Colonic mucosa (tissue), 4 donors: ENCODE measurements around the gene DDX23. TPM values are rescaled to one million over a fixed set of nuclear protein-coding genes. Genes with fewer than 3 reads are reported as not detected.

ENCODE experiments used
- DNase-seq: peaks from one replicate; pipeline ENCODE4 v3.0.0-alpha.2; 2020
- H3K27ac ChIP-seq: fragments of 200-600 bp; one replicate; pipeline ENCODE4 v1.8.0; 2021
- H3K27me3 ChIP-seq: fragments of 200-600 bp; one replicate; pipeline ENCODE4 v1.8.0; 2021
- H3K36me3 ChIP-seq: fragments of 200-600 bp; one replicate; pipeline ENCODE4 v1.8.0; 2021
- H3K4me1 ChIP-seq: fragments of 200-600 bp; one replicate; pipeline ENCODE4 v1.8.0; 2021; ENCODE audit warnings: mild to moderate bottlenecking
- H3K4me3 ChIP-seq: fragments of 200-600 bp; one replicate; pipeline ENCODE4 v1.8.0; 2021
- H3K9ac ChIP-seq, 2 donors: one replicate each; pipeline ENCODE4 v1.7.0; 2013; ENCODE audit warnings: control low read depth in 2 of 2, low read depth in 2 of 2, low read length in 2 of 2
- H3K9me3 ChIP-seq: fragments of 200-600 bp; one replicate; pipeline ENCODE4 v1.8.0; 2021
- CTCF ChIP-seq: fragments of 200-600 bp; IDR thresholded peaks from one replicate; pipeline ENCODE4 v1.8.0; 2022; ENCODE audit warnings: antibody characterized with exemption, mild to moderate bottlenecking
- intact Hi-C: fragments of 100-400 bp; cut with DNase I; formaldehyde crosslinking; loops from one replicate; pipeline ENCODE4 v1.14.1; 2022
- total RNA-seq, 2 donors: library from RNA; stranded (reverse); fragmentation: NEBNext Ultra II Directional in 1 of 2; extraction: Animal tissue kit (Norgen Biotek cat#: 25700) in 1 of 2; gene quantifications; one replicate each; pipeline ENCODE4 v1.2.1, GENCODE V29; 2021
- donor health status: healthy.
- donor health status: DM: no; HTN: no; CAD: no.
- donor health status: DM: no; HTN: no; CAD: no.

The DDX23 gene
- total RNA-seq, 2 donors from 2014 or later = 87.2 to 150 TPM

- no peak for TF ChIP-seq CTCF
- no peaks in the 10 kb centered on the region for H3K4me1 ChIP-seq
- DNase-seq = no peak
- H3K27ac ChIP-seq = no peak overlapping the region
- H3K36me3 ChIP-seq = no peaks in the 10 kb centered on the region
- H3K9ac ChIP-seq = no peak overlapping the region
- intact Hi-C loops = no loop called here
- no peaks in the 10 kb centered on the region for H3K27me3 ChIP-seq
- H3K4me3 ChIP-seq = no peak overlapping the region
- no peaks in the 10 kb centered on the region for H3K9me3 ChIP-seq
Measured at GRCh38 chr12:48800971-48801370, 51.0 kb downstream of the DDX23 start.

- Histone ChIP-seq H3K36me3 (no peaks in the 10 kb centered on the region), H3K9ac (no peak overlapping the region), H3K4me3 (no peak overlapping the region), H3K27me3 (no peaks in the 10 kb centered on the region), H3K27ac (no peak overlapping the region), H3K4me1 (no peaks in the 10 kb centered on the region), H3K9me3 (no peaks in the 10 kb centered on the region)
- no peak for TF ChIP-seq CTCF
- no peak for DNase-seq
- intact Hi-C loops = no loop called here
Measured at GRCh38 chr12:48800457-48800856, 51.5 kb downstream of the DDX23 start.

- Histone ChIP-seq H3K4me1 (peaks cover 16% of the 10 kb centered on the region), H3K4me3 (no peak overlapping the region), H3K9ac (no peak overlapping the region), H3K27ac (no peak overlapping the region), H3K9me3 (no peaks in the 10 kb centered on the region), H3K36me3 (no peaks in the 10 kb centered on the region), H3K27me3 (no peaks in the 10 kb centered on the region)
- TF ChIP-seq CTCF = no peak
- intact Hi-C loops = loop anchor here (2.0 kb wide), 1 partner anchor 44 kb away; no protein-coding TSS in a partner anchor
- DNase-seq = no peak
Measured at GRCh38 chr12:48796976-48797375, 55.0 kb downstream of the DDX23 start.

GRCh38 chr12:48795550-48796455 lies 56.2 kb downstream of the DDX23 start:
- Histone ChIP-seq H3K27ac (peak overlapping the region; percentile 70), H3K9me3 (no peaks in the 10 kb centered on the region), H3K36me3 (no peaks in the 10 kb centered on the region), H3K27me3 (no peaks in the 10 kb centered on the region), H3K4me3 (no peak overlapping the region), H3K4me1 (peaks cover 16% of the 10 kb centered on the region), H3K9ac (peak overlapping the region in 1 of 2 donors; percentile 60)
- DNase-seq = peak; percentile 87
- intact Hi-C loops = loop anchor here (2.0 kb wide), 1 partner anchor 43 kb away; no protein-coding TSS in a partner anchor
- TF ChIP-seq CTCF = peak; percentile 94

- Histone ChIP-seq H3K27ac (peak overlapping the region; percentile 70), H3K4me1 (peaks cover 16% of the 10 kb centered on the region), H3K4me3 (no peak overlapping the region), H3K9me3 (no peaks in the 10 kb centered on the region), H3K36me3 (no peaks in the 10 kb centered on the region), H3K9ac (peak overlapping the region in 1 of 2 donors; percentile 60), H3K27me3 (no peaks in the 10 kb centered on the region)
- no peak for TF ChIP-seq CTCF
- no peak for DNase-seq
- intact Hi-C loops = no loop called here
Measured at GRCh38 chr12:48794870-48795269, 57.1 kb downstream of the DDX23 start.
